K562 (cell line): ENCODE data around the gene HLCS. TPM values are rescaled to one million over a fixed set of nuclear protein-coding genes. Genes with fewer than 3 reads are reported as not detected.

ENCODE experiments used
- ATAC-seq: fragments of 200-7000 bp; cut with Tn5 transposase; 3 replicates; pipeline ENCODE4 v1.9.1; 2020; ENCODE audit warnings: moderate library complexity
- BruUV-seq: library from RNA; stranded (reverse); fragments of 400-500 nt; replicated peaks from 2 replicates; lab custom pipeline; 2021; lab: Mats Ljungman, UMichigan
- CTCF ChIA-PET: fragments of 300-600 bp; formaldehyde crosslinking; extraction: SDS; loops from one replicate; lab custom pipeline; 2021; ENCODE audit warnings: low intra/inter-chr PET ratio; lab: Yijun Ruan, JAX
- POLR2A ChIA-PET: fragments of 300-600, 350-650 bp; sonication (Branson Sonifier 250); formaldehyde crosslinking; extraction: SDS; loops from one replicate; lab custom pipeline; 2021; ENCODE audit warnings: antibody characterized with exemption, inconsistent platforms; lab: Yijun Ruan, JAX
- DNase-seq, 4 experiments: peaks; one replicate each; pipeline versions ENCODE4 v3.0.0 to v3.0.0-alpha.2; 2011 to 2018; ENCODE audit warnings: low spot score in 3 of 4, mixed read lengths in 3 of 4; ENCODE audit errors: extremely low read depth in 1 of 4
- FAIRE-seq: peaks from 2 replicates; lab custom pipeline; 2011; peaks lifted over from hg19 to GRCh38; lab: Jason Lieb, UNC
- H2AFZ ChIP-seq: 2 replicates; pipeline ENCODE4 v1.6.0; 2011; ENCODE audit warnings: low read depth, low read length, control low read depth, inconsistent platforms
- H3K27ac ChIP-seq: fragments of 200-600 bp; 3 replicates; pipeline ENCODE4 v1.8.0; 2011; ENCODE audit warnings: low read depth, mild to moderate bottlenecking, control low read depth, inconsistent platforms, low read length, moderate library complexity, mixed read lengths; ENCODE audit errors: extremely low read depth
- H3K27me3 ChIP-seq, 2 experiments: fragments of 300-600 bp in 1 of 2; 2 replicates in 1 of 2; 3 replicates in 1 of 2; pipeline versions ENCODE4 v1.6.0 to v1.8.0; 2011; ENCODE audit warnings: inconsistent platforms in 2 of 2, low read length in 2 of 2, mild to moderate bottlenecking in 1 of 2, mixed read lengths in 1 of 2, moderate library complexity in 1 of 2; ENCODE audit not compliant: control insufficient read depth in 2 of 2, insufficient read depth in 2 of 2
- H3K36me3 ChIP-seq: fragments of 300-600 bp; 3 replicates; pipeline ENCODE4 v1.8.0; 2011; ENCODE audit warnings: mild to moderate bottlenecking, low read length, inconsistent platforms; ENCODE audit not compliant: control insufficient read depth, insufficient read depth
- H3K4me1 ChIP-seq, 2 experiments: fragments of 200-600 bp in 1 of 2; replicated peaks in 1 of 2; 2 replicates in 1 of 2; 3 replicates in 1 of 2; pipeline versions ENCODE4 v1.5.1 to v1.8.0; 2011; ENCODE audit warnings: inconsistent platforms in 2 of 2, low read length in 2 of 2, mild to moderate bottlenecking in 1 of 2, mixed read lengths in 1 of 2, moderate library complexity in 1 of 2; ENCODE audit not compliant: control insufficient read depth in 2 of 2, insufficient read depth in 2 of 2
- H3K4me2 ChIP-seq: 2 replicates; pipeline ENCODE4 v1.6.1; 2011; ENCODE audit warnings: low read length, control low read depth, inconsistent platforms, mixed read lengths; ENCODE audit not compliant: insufficient read depth
- H3K4me3 ChIP-seq: fragments of 200-600 bp; sonication (generic), shearing (Covaris generic); 2 replicates; pipeline ENCODE4 v1.5.1; 2016; ENCODE audit warnings: control low read depth, inconsistent platforms
- H3K79me2 ChIP-seq: fragments of 200-600 bp; 3 replicates; pipeline ENCODE4 v1.8.0; 2011; ENCODE audit warnings: low read length, inconsistent platforms; ENCODE audit not compliant: control insufficient read depth, insufficient read depth
- H3K9ac ChIP-seq, 2 experiments: 2 replicates each; pipeline versions ENCODE4 v1.6.0 to v1.6.1; 2011; ENCODE audit warnings: low read depth in 2 of 2, low read length in 2 of 2, control low read depth in 1 of 2, inconsistent platforms in 1 of 2, mild to moderate bottlenecking in 1 of 2, mixed read lengths in 1 of 2; ENCODE audit not compliant: insufficient read depth in 1 of 2
- H3K9me1 ChIP-seq: one replicate; pipeline ENCODE4 v1.6.0; 2011; ENCODE audit warnings: inconsistent platforms, mild to moderate bottlenecking, low read length, moderate library complexity; ENCODE audit not compliant: control insufficient read depth, insufficient read depth
- H3K9me3 ChIP-seq: replicated peaks from 2 replicates; pipeline ENCODE4 v1.5.1; 2011; ENCODE audit warnings: low read depth, low read length, inconsistent platforms; ENCODE audit not compliant: control insufficient read depth, insufficient read depth
- H4K20me1 ChIP-seq: replicated peaks from 2 replicates; pipeline ENCODE4 v1.6.1; 2011; ENCODE audit warnings: low read length, inconsistent platforms, mixed read lengths; ENCODE audit not compliant: control insufficient read depth, insufficient read depth
- EZH2 ChIP-seq: IDR thresholded peaks from 2 replicates; pipeline ENCODE4 v1.6.1; 2012; ENCODE audit warnings: low read depth, mild to moderate bottlenecking, inconsistent platforms, low read length, borderline replicate concordance
- MTA2 ChIP-seq: fragments of 450-650 bp; IDR thresholded peaks from 2 replicates; pipeline ENCODE4 v1.6.1; 2016; ENCODE audit warnings: low read depth
- SAFB ChIP-seq: fragments of 200-400 bp; formaldehyde crosslinking; IDR thresholded peaks from 2 replicates; pipeline ENCODE4 v1.6.1; 2017; ENCODE audit warnings: low read depth, low read length, borderline replicate concordance
- TAF9B ChIP-seq: fragments of 450-650 bp; IDR thresholded peaks from 2 replicates; pipeline ENCODE4 v1.6.1; 2018; ENCODE audit warnings: mild to moderate bottlenecking; ENCODE audit not compliant: partially characterized antibody
- U2AF1 ChIP-seq: fragments of 200-400 bp; formaldehyde crosslinking; optimal IDR thresholded peaks from 2 replicates; pipeline ENCODE3; 2017; ENCODE audit warnings: mild to moderate bottlenecking, low read depth, low read length, moderate library complexity
- WGBS: fragments of 100-300 bp; shearing (Covaris generic); methylation state at CpG from one replicate; pipeline ENCODE4 v1.1.6; 2016; ENCODE audit warnings: low coverage, mixed read lengths; ENCODE audit not compliant: insufficient coverage; ENCODE audit errors: missing lambda C conversion rate; 5-methylcytosine and 5-hydroxymethylcytosine counted together
- in situ Hi-C: fragments of 300-500 bp; cut with MboI; formaldehyde crosslinking; loops from 4 replicates; pipeline ENCODE4 v1.15.0; 2018; ENCODE audit warnings: inconsistent platforms, mixed read lengths
- intact Hi-C: fragments of 100-400 bp; cut with micrococcal nuclease; formaldehyde crosslinking; loops from 2 replicates; pipeline ENCODE4 v1.14.2; 2022
- polyA plus RNA-seq, 8 experiments: library from polyadenylated mRNA; depleted of rRNA in 4 of 8; stranded (reverse) in 5 of 8; unstranded in 3 of 8; fragments of >200 nt; fragmentation: Nextera tagmentation in 2 of 8; fragmentation: Illumina TruSeq in 1 of 8; extraction: Ambion mirVana in 2 of 8; extraction: Trizol in 1 of 8; gene quantifications; 2 replicates each; pipeline versions ENCODE4 v1.2.1 to v1.2.3, GENCODE V29; 2011 to 2014; ENCODE audit warnings: inconsistent platforms in 1 of 8, missing spikeins in 1 of 8
- total RNA-seq, 7 experiments: library from RNA; depleted of rRNA in 6 of 7; stranded (reverse); fragments of >200 nt in 6 of 7; fragmentation: Illumina TruSeq in 2 of 7; extraction: Trizol in 2 of 7; gene quantifications; 2 replicates each; pipeline versions ENCODE4 v1.2.1 to v1.2.3, GENCODE V29; 2011 to 2021; ENCODE audit warnings: low replicate concordance in 1 of 7
- TF ChIP-seq, protein P1 (sequence below): IDR thresholded peaks from 2 replicates; pipeline ENCODE4 v1.6.1; 2016; ENCODE audit warnings: missing genetic modification characterization, missing compliant biosample characterization

HLCS gene
- total and polyA plus RNA-seq, 9 of the 15 experiments (the other 6 are each of a cell fraction or from before 2014, with no cell fraction given), result 3.0 to 21.5 (median 17.1) TPM

DNA sequence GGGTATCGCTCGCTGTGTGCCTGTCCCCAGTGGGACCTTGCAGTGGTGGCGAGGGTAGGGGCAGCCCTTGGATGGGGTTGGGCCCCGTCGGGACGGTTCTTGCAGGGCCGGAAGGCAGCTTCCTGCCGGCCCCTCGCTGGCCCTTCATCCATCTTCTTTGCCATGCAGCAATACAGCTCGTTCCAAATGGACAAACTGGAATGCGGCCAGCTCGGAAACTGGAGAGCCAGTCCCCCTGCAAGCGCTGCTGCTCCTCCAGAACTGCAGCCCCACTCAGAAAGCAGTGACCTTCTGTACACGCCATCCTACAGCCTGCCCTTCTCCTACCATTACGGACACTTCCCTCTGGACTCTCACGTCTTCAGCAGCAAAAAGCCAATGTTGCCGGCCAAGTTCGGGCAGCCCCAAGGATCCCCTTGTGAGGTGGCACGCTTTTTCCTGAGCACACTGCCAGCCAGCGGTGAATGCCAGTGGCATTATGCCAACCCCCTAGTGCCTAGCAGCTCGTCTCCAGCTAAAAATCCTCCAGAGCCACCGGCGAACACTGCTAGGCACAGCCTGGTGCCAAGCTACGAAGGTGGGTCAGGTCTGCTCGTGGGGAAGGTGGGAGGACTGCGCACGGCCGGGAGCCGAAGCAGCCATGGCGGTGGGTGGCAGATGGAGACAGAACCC, 221.8 kb downstream of the HLCS start:
- H3K4me1 ChIP-seq, result peaks cover 0 to 26% of the 10 kb centered on the region in 2 experiments; a peak in 3 of 5 replicates
- BruUV-seq, result no TSS peak
- peaks cover 50 to 67% of the 10 kb centered on the region in 2 experiments for H3K27me3 ChIP-seq
- WGBS, result 11% methylated on average over 30 of the region's 30 CpGs
- POLR2A ChIA-PET, result interaction anchor here (0.7 kb wide), 1 partner anchor 42 kb away, joined by 3 read pairs; no protein-coding TSS in a partner anchor
- H4K20me1 ChIP-seq, result no peaks in the 10 kb centered on the region; the same call in none of the 2 replicates
- ATAC-seq, result no peak
- TF ChIP-seq U2AF1 (no peak), MTA2 (no peak), EZH2 (0 out of 2 replicates have a peak, but pooled peaks have one; percentile 41), TAF9B (no peak), SAFB (no peak)
- TF ChIP-seq, protein P1, sequence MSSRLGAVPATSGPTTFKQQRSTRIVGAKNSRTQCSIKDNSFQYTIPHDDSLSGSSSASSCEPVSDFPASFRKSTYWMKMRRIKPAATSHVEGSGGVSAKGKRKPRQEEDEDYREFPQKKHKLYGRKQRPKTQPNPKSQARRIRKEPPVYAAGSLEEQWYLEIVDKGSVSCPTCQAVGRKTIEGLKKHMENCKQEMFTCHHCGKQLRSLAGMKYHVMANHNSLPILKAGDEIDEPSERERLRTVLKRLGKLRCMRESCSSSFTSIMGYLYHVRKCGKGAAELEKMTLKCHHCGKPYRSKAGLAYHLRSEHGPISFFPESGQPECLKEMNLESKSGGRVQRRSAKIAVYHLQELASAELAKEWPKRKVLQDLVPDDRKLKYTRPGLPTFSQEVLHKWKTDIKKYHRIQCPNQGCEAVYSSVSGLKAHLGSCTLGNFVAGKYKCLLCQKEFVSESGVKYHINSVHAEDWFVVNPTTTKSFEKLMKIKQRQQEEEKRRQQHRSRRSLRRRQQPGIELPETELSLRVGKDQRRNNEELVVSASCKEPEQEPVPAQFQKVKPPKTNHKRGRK, result peak; percentile 77; the same call in 1 of the 2 replicates
- DNase-seq, result no peak
- no peak overlapping the region for H3K4me2 ChIP-seq
- H3K27ac ChIP-seq, result no peak overlapping the region
- CTCF ChIA-PET, result no interaction called here
- no peak overlapping the region for H3K4me3 ChIP-seq
- no peaks in the 10 kb centered on the region for H3K36me3 ChIP-seq
- intact Hi-C loops (loop anchor here (5.0 kb wide), 2 partner anchors 108 to 183 kb away; no protein-coding TSS in a partner anchor), in situ Hi-C loops (loop anchor here (10.0 kb wide), 1 partner anchor 180 kb away; no protein-coding TSS in a partner anchor)
- H3K9ac ChIP-seq, result no peak overlapping the region
- no peaks in the 10 kb centered on the region for H3K9me3 ChIP-seq
- no peaks in the 10 kb centered on the region for H3K9me1 ChIP-seq
- no peak for FAIRE-seq
- H2AFZ ChIP-seq, result no peak overlapping the region
- no peaks in the 10 kb centered on the region for H3K79me2 ChIP-seq
